Measurements from ENCODE around the gene SOX9. TPM values are rescaled to one million over a fixed set of nuclear protein-coding genes. Genes with fewer than 3 reads are reported as not detected.

SOX9 gene
- polyA plus RNA-seq, 1 donor from 2014 or later: not detected

GRCh38 chr17:72173499-72174116 is 52.8 kb downstream of the SOX9 start:
- H3K27me3 Mint-ChIP-seq: peaks cover 6% of the 10 kb centered on the region
- peaks cover 1% of the 10 kb centered on the region for H3K36me3 Mint-ChIP-seq
- H3K4me1 Mint-ChIP-seq: peaks cover 0 to 1% (median 0%) of the 10 kb centered on the region in 3 donors
- H3K4me3 Mint-ChIP-seq: no peak overlapping the region
- no peak overlapping the region for H3K27ac Mint-ChIP-seq
- peaks cover 0 to 3% (median 1%) of the 10 kb centered on the region in 3 donors for H3K9me3 Mint-ChIP-seq

GRCh38 chr17:72175263-72175662 is 54.4 kb downstream of the SOX9 start:
- Mint-ChIP-seq H3K36me3 (peaks cover 1% of the 10 kb centered on the region), H3K4me3 (no peak overlapping the region), H3K9me3 (peaks cover 0 to 2% (median 1%) of the 10 kb centered on the region in 3 donors), H3K4me1 (no peaks in the 10 kb centered on the region), H3K27ac (no peak overlapping the region), H3K27me3 (peaks cover 6% of the 10 kb centered on the region)
